Activated CD4-positive, alpha-beta T cell treated with anti-CD3 and anti-CD28 coated beads, Interleukin-2, amount 50 U/mL, for 48 hours (primary cell): ENCODE data around the gene FADS2.

Source experiments
- DNase-seq, 2 experiments: peaks; one replicate each; pipeline ENCODE4 v3.0.0-alpha.2; 2020

FADS2 gene

DNA sequence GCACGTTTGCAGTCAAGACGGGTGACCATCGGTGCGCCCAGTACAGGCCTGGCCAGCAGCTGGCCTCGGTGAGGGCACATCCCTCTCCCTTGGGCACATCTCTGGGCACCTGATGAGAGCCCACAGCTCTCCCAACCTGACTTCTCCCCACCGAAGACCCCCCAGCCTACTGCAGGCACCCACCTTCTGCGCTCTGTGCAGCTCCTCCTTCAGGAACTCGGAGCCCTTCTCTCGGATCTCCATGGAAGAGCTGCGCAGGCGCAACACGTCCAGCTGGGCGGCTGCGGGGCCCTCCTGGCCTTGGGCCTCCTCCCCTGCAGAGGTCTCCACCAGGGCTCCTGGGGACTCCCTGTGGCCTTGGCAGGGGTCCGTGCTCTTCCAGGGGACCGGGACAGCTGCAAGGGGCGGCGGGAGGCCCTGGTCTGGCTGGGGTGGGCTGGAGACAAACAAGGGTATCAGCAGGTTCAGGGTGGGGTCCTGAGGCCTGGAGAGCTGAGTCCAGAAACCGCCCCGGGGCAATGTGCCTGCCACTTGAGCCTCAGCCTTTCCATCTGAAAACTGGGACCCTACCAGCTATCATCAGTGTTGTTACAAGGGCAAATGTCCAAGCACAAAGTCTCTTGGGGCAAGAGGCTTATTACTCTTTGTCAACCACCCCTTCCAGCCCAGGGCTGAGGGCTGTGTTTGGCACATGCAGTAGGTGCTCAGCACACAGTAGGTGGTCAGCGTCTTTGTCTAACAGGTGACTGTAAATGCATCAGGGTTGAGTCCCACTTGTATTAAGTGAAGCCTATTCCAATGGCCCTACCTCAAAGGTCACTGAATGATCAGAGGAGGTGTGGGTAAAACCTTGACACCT, 80.0 kb downstream of the FADS2 start:
- DNase-seq, result no peak

DNA sequence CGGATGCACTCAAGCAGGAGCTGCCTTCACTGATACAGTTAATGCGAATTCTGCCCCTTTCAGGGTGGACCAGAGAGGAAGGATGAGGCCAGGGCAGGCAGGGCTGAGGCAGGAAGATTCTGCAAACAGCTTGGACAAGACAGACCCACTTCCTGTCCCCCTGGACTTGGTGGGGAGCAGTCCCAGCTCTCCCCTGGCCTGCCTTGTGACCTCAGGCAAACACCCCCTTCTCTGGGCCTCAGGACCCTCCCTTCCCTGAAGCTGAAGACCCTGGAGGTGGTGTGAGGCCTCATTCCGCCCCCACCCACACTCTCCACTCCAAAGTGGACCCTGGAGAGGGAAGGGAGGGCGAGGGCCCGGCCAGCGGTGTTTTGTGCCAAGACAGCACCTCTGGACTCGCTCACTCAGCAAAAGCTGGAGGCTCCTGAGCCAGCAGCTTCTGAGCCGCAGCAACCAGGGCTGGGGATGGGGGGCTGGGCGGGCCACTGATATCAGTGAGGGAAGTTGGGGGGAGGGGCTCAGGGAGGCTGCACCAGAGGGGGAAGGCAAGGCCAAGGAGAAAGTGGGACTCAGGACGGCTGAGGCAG, 80.7 kb downstream of the FADS2 start:
- no peak for DNase-seq

DNA sequence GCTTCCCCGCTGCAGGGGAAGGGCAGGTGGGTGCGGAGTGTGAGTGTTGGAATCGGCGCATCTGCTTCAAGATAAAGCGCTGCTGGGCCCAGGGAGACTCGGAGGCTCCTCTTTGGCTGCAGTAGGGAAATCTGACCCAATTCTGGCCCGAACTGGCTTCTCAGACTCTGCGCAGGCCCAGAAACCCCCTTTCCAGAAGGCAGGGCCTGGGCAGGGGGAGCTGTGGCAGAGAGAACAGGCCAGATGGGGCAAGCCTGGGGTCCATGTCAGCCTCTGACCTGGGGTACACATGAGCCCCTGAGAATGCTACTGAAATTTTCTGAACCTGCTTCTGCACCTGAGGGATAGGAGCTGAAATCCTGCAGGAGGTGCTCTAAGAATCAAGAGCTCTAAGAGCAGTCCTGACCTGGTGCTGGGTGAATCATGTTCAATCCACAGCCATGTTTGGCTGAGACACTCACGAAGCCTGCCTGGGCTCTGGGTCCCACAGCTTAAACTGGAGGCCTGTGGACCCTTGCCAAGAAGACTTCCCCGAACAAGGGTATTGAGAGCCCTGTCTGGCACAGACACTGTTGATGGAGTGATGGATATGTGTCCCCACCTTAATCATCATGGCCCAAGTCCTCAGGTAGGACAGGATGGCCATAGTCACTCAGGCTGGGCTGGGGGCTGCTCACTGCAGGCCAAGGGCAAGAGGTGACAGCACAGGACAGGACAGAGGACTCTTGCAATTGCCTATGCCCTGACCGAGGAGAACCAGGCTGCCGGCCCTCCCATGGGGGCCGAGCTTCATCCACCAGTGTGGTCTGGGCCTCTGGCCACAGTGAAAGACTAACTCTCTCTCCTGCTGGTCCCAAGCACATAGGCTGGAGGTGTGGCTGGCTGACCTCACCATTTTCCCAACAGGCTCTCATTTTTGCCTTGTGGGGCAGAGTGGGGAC, 82.4 kb downstream of the FADS2 start:
- DNase-seq, result no peak

DNA sequence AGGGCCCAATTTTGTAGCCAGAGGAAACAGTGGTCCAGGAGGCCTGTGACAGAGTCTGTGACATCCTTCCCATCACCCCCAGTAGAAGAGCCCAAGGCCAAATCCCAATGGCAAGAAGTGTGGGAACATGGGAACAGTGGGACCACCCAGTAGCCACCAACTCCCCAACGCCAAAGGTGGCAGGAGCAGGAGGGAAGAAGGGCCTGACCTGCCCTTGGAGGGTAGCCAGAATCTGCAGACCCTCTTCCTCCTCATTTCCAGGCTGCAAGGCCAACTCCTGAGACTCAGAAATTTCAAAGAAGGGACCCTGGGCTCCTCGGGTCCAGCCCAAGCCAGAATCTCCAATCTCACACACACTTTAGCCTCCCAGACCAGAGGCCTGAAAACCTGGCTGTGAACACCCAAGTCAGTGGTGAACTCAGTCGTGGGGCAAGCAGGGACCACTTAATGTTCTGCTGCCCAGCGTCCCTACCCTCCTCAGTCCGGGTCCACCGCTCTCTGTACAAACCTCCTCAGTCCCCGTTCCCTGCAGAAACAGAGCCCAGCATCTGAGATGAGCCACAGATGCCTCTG, 83.1 kb downstream of the FADS2 start:
- no peak for DNase-seq

DNA sequence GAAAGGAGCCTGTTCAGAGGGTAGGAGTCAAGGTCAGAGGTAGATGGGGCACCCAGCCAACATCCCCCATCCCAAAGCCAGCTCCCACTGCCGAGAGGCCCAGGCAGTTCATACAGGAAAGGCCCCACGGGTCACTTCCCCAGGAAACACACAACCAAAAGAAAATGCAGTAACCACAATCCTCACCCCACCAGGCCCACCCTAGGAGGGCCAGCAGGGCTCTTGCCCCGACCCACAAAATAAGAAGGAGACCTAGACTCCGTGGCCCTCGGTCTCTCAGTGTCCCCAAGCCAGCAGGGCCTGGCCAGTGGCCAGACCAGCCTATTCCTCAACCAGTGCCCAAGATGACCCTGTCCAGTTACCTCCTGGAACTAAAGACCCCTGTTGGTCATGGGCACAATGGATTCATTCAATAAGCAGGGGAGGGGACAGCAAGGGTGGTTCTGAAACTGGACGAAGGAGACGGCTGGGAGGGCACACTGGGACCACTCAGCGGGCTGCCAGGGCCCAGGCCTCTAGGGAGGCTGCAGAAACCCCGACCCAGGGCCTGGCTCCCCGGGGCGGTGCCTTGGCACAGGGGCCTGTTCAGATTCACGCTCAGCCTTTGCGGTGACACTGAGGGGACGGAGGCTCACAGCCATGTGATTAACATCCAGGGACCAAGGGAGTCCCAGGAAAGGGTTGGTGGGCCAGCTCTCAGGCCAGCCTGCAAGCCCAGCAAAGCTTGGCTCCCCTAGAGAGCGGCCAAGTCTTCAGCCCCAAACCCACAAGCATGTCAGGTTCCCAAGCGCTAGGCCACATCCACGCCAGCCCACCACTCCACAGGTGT, 83.8 kb downstream of the FADS2 start:
- no peak for DNase-seq

DNA sequence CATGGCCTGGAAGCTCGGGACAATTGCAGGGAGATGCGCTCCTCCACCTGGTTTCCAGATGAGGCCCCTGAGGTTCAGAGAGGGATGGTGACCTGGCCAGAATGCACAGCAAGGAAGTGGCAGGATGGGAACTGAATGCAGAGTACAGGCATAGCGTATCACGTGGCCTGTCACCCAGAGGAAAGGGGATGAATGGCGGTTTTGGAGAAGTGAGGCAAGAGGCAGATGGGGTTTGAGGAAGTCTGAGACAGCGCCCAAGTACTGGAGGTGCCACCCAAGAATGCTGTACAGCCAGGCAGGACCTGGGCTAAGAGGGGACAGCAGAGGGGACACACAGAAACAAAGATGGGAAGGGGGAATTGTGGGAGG, 84.4 kb downstream of the FADS2 start:
- no peak for DNase-seq

DNA sequence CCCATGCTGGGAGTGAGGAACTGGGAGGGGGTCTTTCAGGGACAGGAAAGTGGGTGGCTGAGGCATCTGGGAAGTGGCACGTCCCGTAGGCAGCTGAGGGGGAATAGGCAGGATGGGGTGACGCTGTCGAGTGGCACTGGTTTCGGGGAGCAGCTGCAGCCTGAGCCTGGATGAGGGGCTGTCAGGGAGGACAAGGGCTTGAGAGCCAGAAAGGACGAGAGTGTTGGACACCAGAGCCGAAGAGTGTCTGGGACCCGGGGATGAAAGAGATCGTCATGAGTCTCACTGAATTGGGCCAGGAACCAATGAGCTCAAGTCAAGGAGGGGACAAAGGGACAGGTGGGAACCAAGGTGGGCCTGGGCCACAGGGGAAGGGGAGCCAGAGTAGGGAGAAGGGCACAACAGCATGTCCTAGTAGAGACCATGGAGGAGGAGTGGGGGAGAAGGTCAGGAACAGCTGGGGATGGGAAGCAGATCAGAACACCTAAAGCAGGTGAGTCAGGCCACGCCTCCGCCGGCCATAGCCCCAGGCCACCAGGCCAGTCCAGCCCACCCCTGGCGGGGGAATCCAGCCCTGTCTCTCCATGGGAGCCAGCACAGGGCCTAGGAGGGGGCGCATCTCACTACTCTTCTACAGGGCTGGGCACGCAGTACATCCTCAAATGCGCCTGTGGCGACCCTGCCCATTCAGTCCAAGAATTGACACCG, 85.0 kb downstream of the FADS2 start:
- no peak for DNase-seq

DNA sequence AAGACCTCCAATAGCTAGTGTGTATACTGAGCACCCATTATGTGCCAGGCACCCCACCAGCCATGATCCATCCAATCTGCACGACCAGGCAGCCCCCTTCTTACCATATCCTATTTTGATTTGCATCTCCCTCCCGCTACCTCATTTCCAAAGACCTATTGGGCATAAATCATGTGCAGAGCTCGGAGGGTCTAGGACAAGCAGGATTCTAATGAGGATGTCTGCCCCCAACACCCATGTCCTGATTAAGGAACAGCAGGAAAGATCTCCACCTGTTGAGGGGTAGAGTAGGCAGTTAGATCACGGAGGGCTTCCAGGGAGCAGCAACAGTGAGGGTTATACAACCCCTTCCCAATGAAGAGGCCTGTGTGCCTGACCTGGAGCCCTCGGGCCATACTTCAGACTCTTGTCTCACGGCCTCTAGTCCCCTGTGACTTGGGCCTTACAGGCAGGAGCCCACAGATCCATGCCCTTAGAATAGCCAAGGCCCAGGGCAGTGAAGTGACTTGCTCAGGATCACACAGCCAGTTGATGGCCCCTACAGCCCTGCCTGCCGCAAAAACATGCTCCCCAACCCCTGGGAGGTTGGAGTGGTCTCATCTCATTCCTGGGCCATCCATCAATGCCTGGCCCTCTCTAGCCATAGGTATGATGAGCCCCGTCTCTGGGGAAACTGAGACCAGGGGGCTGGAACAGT, 85.7 kb downstream of the FADS2 start:
- no peak for DNase-seq

DNA sequence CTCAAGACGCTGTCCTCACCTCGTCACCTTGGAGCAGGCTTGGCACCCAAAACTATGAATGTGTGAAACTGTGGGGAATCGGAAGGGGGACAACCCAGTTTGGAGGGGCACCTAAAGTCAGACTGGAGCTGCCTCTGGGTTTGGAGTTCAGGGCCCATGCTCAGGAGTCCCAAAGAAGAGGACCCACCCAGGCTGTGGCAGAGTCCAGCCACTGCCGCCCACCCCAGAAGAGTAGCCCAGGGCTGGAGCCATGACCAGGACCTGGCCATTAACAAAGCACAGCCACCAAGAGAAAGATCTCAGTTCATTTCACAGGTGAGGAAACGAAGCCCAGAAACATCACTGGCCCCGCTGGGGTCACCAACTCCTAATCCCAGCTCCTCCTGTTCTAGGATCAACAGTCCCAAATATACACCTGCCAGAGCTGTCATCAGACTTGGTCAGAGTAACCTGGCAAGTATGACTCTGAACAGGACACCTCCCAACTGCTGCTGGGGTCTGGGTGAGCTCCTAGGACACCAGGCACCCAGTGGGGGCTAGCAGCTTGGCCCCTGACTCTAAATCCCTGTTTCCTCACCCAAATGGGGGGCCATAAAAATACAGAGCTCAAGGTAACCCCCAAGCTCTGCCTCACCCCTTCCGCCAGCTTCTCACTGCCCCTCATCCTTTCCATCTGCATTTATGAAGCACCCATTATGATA, 86.5 kb downstream of the FADS2 start:
- DNase-seq, result no peak

DNA sequence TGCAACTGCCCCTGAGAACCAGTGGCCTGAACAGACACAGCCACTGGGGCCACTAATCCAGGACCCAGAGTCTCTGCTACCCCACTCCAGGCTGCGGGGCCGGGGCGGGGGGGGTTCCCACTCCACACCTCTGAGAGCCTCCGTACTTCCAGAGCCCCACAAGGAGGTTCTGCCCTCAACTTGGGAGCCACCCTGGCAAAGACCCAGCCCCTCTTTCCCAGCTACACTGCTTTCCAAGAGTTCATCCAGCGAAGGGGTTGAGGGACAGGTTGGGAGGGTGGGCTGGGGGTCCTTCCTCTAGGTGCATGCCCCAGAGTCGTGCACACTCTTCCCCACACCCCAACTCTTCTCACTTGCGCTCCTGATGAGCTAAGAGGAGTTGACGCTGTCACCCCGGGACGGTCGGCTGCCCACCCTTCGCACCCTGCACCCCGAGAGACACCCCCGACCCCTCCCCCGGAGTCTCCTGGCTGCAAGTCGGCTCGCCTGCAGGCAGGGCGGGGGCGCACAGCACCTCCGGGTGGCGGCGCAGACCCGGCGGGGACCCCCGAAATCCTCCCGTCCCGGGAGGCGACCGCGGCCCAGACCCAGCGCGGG, 88.7 kb downstream of the FADS2 start:
- DNase-seq, result no peak
